Fibroblast of lung (primary cell): Measurements from ENCODE around the gene IPO11. TPM values are rescaled to one million over a fixed set of nuclear protein-coding genes. Genes with fewer than 3 reads are reported as not detected.

Experiments used
- DNase-seq, 2 donors: peaks; one replicate each; pipeline versions ENCODE4 v3.0.0 to v3.0.0-alpha.2; 2010; ENCODE audit warnings: low read depth in 2 of 2
- H2AFZ ChIP-seq: 2 replicates; pipeline ENCODE4 v1.5.1; 2012; ENCODE audit warnings: low read length, control low read depth, inconsistent platforms
- H3K27ac ChIP-seq: 2 replicates; pipeline ENCODE4 v1.5.1; 2011; ENCODE audit warnings: low read length, control low read depth; ENCODE audit not compliant: insufficient read depth
- H3K27me3 ChIP-seq: 2 replicates; pipeline ENCODE4 v1.5.1; 2011; ENCODE audit warnings: mild to moderate bottlenecking, low read length; ENCODE audit not compliant: control insufficient read depth, insufficient read depth
- H3K36me3 ChIP-seq: 2 replicates; pipeline ENCODE4 v1.5.1; 2011; ENCODE audit warnings: low read length; ENCODE audit not compliant: control insufficient read depth, insufficient read depth
- H3K4me1 ChIP-seq: 2 replicates; pipeline ENCODE4 v1.5.1; 2011; ENCODE audit warnings: low read length; ENCODE audit not compliant: control insufficient read depth, insufficient read depth; ENCODE audit errors: extremely low read depth
- H3K4me2 ChIP-seq: 2 replicates; pipeline ENCODE4 v1.5.1; 2011; ENCODE audit warnings: low read length, control low read depth; ENCODE audit not compliant: insufficient read depth; ENCODE audit errors: extremely low read depth
- H3K4me3 ChIP-seq, 4 experiments: fragments of 200-600 bp in 1 of 4; sonication (generic) in 1 of 4; replicated peaks in 1 of 4; 2 replicates each; pipeline ENCODE4 v1.5.1; 2011 to 2016; ENCODE audit warnings: low read length in 4 of 4, low read depth in 3 of 4, mild to moderate bottlenecking in 3 of 4, control low read depth in 2 of 4, inconsistent platforms in 1 of 4, mixed read lengths in 1 of 4; ENCODE audit not compliant: insufficient read depth in 1 of 4; ENCODE audit errors: control extremely low read depth in 1 of 4
- H3K79me2 ChIP-seq: 2 replicates; pipeline ENCODE4 v1.5.1; 2012; ENCODE audit warnings: mild to moderate bottlenecking, low read length, inconsistent platforms; ENCODE audit not compliant: control insufficient read depth, insufficient read depth
- H3K9ac ChIP-seq: 2 replicates; pipeline ENCODE4 v1.5.1; 2011; ENCODE audit warnings: mild to moderate bottlenecking, low read length, control low read depth; ENCODE audit not compliant: insufficient read depth
- H3K9me3 ChIP-seq: 2 replicates; pipeline ENCODE4 v1.5.1; 2012; ENCODE audit warnings: low read depth, low read length; ENCODE audit not compliant: control insufficient read depth, insufficient read depth
- H4K20me1 ChIP-seq: 2 replicates; pipeline ENCODE4 v1.5.1; 2011; ENCODE audit warnings: low read length; ENCODE audit not compliant: control insufficient read depth, insufficient read depth; ENCODE audit errors: extremely low read depth
- EZH2 ChIP-seq: IDR thresholded peaks from 2 replicates; pipeline ENCODE4 v1.5.1; 2012; ENCODE audit warnings: low read length, control low read depth, mild to moderate bottlenecking; ENCODE audit errors: missing control alignments
- polyA plus RNA-seq, 2 donors: library from polyadenylated mRNA; depleted of rRNA in 1 of 2; stranded (reverse) in 1 of 2; unstranded in 1 of 2; fragments of >200 nt; gene quantifications; 2 replicates each; pipeline ENCODE4 v1.2.1, GENCODE V29; 2011 to 2012; ENCODE audit warnings: missing spikeins in 1 of 2
- total RNA-seq: library from RNA; depleted of rRNA; stranded (reverse); fragments of >200 nt; gene quantifications from 2 replicates; pipeline ENCODE4 v1.2.1, GENCODE V29; 2014
- TF ChIP-seq, protein P1 (sequence below), 2 donors: IDR thresholded peaks in 1 of 2; conservative IDR thresholded peaks in 1 of 2; 1 replicate in 1 of 2; 2 replicates in 1 of 2; pipeline ENCODE4 v1.5.1; 2011 to 2012; ENCODE audit warnings: low read length in 2 of 2, control low read depth in 1 of 2, inconsistent platforms in 1 of 2, low read depth in 1 of 2, mild to moderate bottlenecking in 1 of 2

IPO11 gene
- total and polyA plus RNA-seq, 2 donors (not counting 1 experiment from before 2014, with no cell fraction given) = 19.9 to 28.2 TPM

GRCh38 chr5:62584391-62584790 lies 171.8 kb downstream of the IPO11 start:
- H3K9ac ChIP-seq = no peak overlapping the region
- H3K4me3 ChIP-seq = no peak overlapping the region
- TF ChIP-seq, protein P1, sequence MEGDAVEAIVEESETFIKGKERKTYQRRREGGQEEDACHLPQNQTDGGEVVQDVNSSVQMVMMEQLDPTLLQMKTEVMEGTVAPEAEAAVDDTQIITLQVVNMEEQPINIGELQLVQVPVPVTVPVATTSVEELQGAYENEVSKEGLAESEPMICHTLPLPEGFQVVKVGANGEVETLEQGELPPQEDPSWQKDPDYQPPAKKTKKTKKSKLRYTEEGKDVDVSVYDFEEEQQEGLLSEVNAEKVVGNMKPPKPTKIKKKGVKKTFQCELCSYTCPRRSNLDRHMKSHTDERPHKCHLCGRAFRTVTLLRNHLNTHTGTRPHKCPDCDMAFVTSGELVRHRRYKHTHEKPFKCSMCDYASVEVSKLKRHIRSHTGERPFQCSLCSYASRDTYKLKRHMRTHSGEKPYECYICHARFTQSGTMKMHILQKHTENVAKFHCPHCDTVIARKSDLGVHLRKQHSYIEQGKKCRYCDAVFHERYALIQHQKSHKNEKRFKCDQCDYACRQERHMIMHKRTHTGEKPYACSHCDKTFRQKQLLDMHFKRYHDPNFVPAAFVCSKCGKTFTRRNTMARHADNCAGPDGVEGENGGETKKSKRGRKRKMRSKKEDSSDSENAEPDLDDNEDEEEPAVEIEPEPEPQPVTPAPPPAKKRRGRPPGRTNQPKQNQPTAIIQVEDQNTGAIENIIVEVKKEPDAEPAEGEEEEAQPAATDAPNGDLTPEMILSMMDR (conservative IDR thresholded peaks at IDR 0.05 in 1 of 2, IDR thresholded peaks at IDR 0.05 in 1 of 2; ENCODE audit: low read depth in 1 of 2, low read length in 2 of 2) = no peak
- DNase-seq = no peak
- H2AFZ ChIP-seq = no peak overlapping the region
- no peak overlapping the region for H3K27ac ChIP-seq
- H3K4me2 ChIP-seq = no peak overlapping the region
- no peaks in the 10 kb centered on the region for H3K4me1 ChIP-seq
- H3K27me3 ChIP-seq = no peaks in the 10 kb centered on the region
- no peaks in the 10 kb centered on the region for H4K20me1 ChIP-seq
- H3K36me3 ChIP-seq = no peaks in the 10 kb centered on the region
- H3K9me3 ChIP-seq = no peaks in the 10 kb centered on the region
- H3K79me2 ChIP-seq = no peaks in the 10 kb centered on the region

DNA sequence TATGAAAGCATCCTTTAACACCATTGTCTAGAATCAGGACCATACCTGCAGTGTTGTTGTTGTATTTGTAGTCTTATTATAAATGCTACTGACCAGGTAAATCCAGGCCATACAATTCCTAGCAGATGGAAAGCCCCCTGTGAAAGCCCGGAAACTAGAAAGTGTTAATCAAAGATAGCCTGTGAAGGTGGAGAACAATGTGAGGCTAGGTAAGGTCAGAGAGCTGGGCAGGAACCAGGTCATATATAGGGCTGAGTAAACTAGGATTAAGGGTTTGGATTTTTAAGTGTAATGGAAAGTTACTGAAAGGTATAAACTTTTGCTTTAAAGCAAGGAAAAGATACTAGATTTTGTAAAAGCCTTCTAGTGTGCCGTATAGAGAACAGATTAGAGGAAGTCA lies 172.7 kb downstream of the IPO11 start:
- no peak overlapping the region for H3K4me2 ChIP-seq
- H3K9ac ChIP-seq = no peak overlapping the region
- TF ChIP-seq EZH2 = no peak
- TF ChIP-seq, protein P1 (conservative IDR thresholded peaks at IDR 0.05 in 1 of 2, IDR thresholded peaks at IDR 0.05 in 1 of 2; ENCODE audit: low read depth in 1 of 2, low read length in 2 of 2) = no peak
- H3K79me2 ChIP-seq = no peaks in the 10 kb centered on the region
- no peaks in the 10 kb centered on the region for H3K27me3 ChIP-seq
- H3K36me3 ChIP-seq = no peaks in the 10 kb centered on the region
- H3K4me1 ChIP-seq = no peaks in the 10 kb centered on the region
- no peak overlapping the region for H2AFZ ChIP-seq
- no peak overlapping the region for H3K27ac ChIP-seq
- no peak overlapping the region for H3K4me3 ChIP-seq
- no peak for DNase-seq
- no peaks in the 10 kb centered on the region for H4K20me1 ChIP-seq
- H3K9me3 ChIP-seq = no peaks in the 10 kb centered on the region

DNA sequence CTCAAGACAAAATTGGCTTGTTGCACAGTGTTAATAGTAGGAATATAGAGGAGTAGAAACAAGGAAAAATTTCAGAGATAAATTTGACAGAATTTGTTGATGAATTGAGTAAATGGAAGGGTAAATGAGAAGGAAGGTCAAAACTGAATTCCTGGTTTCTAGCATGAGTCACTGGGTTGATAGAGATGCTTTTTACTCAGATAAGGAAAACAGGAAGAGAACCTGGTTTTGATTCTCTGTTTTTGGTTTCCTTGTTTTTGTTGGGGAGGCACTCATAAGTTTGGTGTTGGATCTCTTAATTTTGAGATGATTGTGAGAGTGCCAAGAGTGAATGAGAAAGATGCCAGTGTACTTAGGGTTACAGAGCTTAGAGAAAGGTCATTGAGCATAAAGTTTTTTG lies 173.2 kb downstream of the IPO11 start:
- H3K9ac ChIP-seq = no peak overlapping the region
- H3K27ac ChIP-seq = no peak overlapping the region
- no peak overlapping the region for H3K4me2 ChIP-seq
- no peaks in the 10 kb centered on the region for H4K20me1 ChIP-seq
- H3K9me3 ChIP-seq = no peaks in the 10 kb centered on the region
- no peaks in the 10 kb centered on the region for H3K27me3 ChIP-seq
- no peaks in the 10 kb centered on the region for H3K79me2 ChIP-seq
- no peak overlapping the region for H2AFZ ChIP-seq
- peak in 1 of 2 donors; percentile 33 for DNase-seq
- TF ChIP-seq EZH2 = no peak
- TF ChIP-seq, protein P1 (conservative IDR thresholded peaks at IDR 0.05 in 1 of 2, IDR thresholded peaks at IDR 0.05 in 1 of 2; ENCODE audit: low read depth in 1 of 2, low read length in 2 of 2) = no peak
- no peaks in the 10 kb centered on the region for H3K36me3 ChIP-seq
- no peak overlapping the region for H3K4me3 ChIP-seq
- no peaks in the 10 kb centered on the region for H3K4me1 ChIP-seq
